GM20431 (cell line): Measurements from ENCODE around the gene H2BW1.
"Not testable (repeated sequence)": the region's sequence is repeated elsewhere in the genome, so short reads cannot be mapped to it uniquely, and the experiment has no call there.

Source experiments
- in situ Hi-C: fragments of 300-500 bp; cut with MseI, MboI; formaldehyde crosslinking; loops from one replicate; pipeline ENCODE4 v1.15.0; 2020; ENCODE audit warnings: low sequenced_read_pairs; ENCODE audit not compliant: unreplicated experiment

The H2BW1 gene, protein sequence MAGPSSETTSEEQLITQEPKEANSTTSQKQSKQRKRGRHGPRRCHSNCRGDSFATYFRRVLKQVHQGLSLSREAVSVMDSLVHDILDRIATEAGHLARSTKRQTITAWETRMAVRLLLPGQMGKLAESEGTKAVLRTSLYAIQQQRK

GRCh38 chrX:104013606-104014005, at the start of gene H2BW1:
Gene H2BW1, minus strand, starts transcription at chrX:104013708. Its CDS starts 132 bp downstream, at chrX:104013576.
- in situ Hi-C loops = no loop called here

- in situ Hi-C loops = not testable (repeated sequence)
These were observed 49.1 kb upstream of the H2BW1 start for GRCh38 chrX:104062636-104063035.

GRCh38 chrX:104054956-104055355, 41.4 kb upstream of the H2BW1 start:
- in situ Hi-C loops = not testable (repeated sequence)

- in situ Hi-C loops = no loop called here
These were observed 33.7 kb upstream of the H2BW1 start for GRCh38 chrX:104047171-104047570.

- in situ Hi-C loops = no loop called here
These were observed 32.1 kb upstream of the H2BW1 start for GRCh38 chrX:104045642-104046041.

GRCh38 chrX:104041003-104041402, 27.5 kb upstream of the H2BW1 start:
- in situ Hi-C loops = no loop called here

DNA sequence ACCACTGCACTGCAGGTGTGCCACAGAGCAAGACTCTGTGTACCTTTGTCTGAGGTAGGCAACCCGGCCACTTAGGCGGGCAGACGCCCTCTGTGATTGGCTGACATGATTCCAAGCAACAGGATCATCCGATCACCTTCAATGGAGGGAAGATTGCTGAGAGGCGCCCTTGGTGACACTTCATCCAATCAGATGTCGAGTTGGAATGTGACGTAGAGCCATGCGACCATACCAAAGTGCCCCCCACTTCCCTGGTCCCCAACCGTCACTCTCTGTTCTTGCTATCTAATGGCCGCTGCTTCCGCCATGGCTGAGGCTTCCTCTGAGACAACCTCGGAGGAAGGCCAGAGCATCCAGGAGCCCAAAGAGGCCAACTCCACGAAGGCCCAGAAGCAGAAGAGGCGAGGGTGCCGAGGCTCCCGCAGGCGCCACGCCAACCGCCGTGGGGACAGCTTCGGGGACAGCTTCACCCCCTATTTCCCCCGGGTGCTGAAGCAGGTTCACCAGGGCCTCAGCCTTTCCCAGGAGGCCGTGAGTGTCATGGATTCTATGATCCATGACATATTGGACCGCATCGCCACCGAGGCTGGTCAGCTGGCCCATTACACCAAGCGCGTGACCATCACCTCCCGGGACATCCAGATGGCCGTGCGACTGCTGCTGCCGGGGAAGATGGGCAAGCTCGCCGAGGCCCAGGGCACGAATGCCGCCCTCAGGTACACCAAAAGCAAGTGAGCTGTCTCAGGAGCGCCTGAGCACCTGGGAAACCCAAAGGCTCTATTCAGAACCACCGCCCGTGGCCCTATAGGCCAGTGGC, 26.4 kb upstream of the H2BW1 start, which contains the start of gene H2BW2:
TSS of gene H2BW2 (plus strand) at position 268 of the 817 bp plus-strand sequence. CDS start at position 307, 39 bp downstream.
- in situ Hi-C loops = no loop called here

DNA sequence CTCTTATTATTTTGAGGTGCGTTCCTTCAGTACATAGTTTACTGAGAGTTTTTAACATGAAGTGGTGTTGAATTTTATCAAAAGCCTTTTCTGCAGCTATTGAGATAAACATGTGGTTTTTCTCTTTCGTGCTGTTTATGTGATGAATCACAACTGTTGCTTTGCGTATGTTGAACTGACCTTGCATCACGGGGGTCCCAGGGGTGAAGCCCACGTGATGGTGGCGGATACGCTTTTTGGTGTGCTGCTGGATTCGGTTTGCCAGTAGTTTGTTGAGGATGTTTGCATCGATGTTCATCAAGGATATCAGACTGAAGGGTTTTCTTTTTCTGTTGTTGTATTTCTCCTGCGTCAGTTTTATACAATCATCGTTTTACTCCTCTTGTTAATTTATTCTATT, 4.6 kb upstream of the H2BW1 start:
- in situ Hi-C loops = no loop called here

GRCh38 chrX:104015576-104015975, 2.1 kb upstream of the H2BW1 start:
- in situ Hi-C loops = not testable (repeated sequence)

DNA sequence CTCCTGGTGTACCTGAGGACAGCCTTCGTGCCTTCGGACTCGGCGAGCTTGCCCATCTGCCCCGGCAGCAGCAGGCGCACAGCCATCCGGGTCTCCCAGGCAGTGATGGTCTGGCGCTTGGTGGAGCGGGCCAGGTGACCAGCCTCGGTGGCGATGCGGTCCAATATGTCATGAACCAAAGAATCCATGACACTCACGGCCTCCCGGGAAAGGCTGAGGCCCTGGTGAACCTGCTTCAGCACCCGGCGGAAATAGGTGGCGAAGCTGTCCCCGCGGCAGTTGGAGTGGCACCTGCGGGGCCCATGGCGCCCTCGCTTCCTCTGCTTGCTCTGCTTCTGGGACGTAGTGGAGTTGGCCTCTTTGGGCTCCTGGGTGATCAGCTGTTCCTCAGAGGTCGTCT, 350 bp downstream of the H2BW1 start:
- in situ Hi-C loops = no loop called here

- in situ Hi-C loops = no loop called here
These were observed 4.7 kb downstream of the H2BW1 start for GRCh38 chrX:104008831-104009230.

DNA sequence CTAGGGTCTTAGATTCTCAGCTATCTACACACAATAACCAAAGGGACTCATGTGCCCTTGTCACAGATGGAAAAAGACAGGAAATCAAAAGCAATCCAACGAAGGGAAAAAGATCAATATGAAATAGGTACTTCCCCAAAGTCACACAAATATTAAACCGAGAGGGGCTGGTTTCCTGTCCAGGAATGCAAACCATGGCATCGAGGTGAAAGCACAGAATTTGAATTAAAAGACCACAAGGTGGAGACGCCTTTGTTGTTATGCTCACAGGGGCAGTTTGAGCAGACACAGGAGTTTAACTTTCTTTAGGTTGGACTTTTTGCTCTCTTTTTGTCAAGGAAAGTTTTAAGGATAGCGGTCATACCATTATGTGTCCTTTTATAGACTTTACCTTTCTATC, 14.3 kb downstream of the H2BW1 start:
- in situ Hi-C loops = no loop called here

DNA sequence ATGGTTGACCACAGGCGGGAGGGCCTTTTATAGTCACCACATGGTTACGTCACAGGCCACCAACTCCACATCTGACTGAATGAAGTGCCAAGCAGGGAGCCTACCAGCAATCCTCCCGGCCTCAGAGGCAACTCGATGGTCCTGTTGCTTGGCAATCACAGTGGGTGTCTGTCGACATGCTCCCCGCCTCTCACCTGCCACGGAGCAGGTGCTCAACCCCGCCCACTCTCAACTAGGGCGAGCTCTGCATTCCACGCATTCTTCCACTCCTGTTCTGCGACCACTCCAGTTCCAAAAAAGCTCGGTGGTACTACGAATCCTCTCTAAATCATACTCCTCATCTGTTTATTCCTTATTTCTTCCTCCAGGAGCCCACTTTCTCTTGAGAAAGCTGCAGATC, 30.0 kb downstream of the H2BW1 start:
- in situ Hi-C loops = not testable (repeated sequence)

DNA sequence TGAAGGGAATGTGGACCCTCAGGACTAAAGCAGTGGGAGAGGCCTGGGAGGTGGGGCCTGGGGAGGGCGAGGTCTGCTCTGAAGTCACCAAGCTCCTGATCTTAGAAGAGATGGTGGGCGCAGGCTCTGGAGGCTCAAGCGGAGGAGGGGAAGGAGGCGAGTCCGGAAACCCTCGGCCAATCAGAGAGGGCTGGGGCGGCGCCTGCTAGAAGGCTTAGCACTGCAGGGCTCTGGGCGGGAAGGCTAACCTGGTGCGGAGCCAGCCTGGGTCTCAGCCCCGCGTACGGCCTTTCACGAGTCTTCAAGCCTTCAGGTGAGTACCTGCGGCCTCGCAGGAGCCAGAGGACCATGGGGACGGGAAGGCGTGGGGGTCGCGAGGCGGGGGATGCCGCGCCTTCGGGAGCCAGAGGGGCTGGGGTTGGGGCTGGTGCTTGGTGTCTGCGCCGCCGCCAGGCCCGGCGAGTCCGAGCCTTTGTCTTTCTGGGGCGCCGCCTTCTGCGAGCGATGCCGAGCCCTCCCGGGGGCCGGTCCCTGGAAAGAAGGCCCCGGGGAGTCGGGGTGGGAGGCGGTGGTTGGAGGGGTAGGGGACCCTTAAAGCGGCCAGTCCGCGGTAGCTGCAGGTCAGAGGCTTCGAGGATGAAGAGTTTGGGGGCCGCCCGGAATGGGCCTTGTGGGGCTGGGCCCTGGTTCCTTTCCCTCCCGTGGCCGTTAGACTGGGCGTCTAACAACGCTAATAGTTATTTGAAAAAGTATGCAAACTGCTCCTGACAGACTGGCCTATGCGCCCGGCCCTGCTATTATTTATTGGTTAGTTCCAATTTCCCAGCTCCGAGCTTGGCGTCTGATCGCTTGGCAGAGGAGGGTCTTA, 50.9 kb downstream of the H2BW1 start, which contains the start of gene TMSB15B:
TSS of gene TMSB15B (plus strand) at position 217 of the 868 bp plus-strand sequence.
- in situ Hi-C loops = not testable (repeated sequence)
